MM.1S (cell line): ENCODE data around the gene BMP10.

Experiments used
- DNase-seq: peaks from one replicate; pipeline ENCODE4 v3.0.0-alpha.2; 2015
- H2AFZ ChIP-seq: fragments of 300-600 bp; sonication (generic); 2 replicates; pipeline ENCODE4 v1.6.0; 2016; ENCODE audit warnings: antibody characterized with exemption, low read length
- H3F3A ChIP-seq: fragments of 300-600 bp; sonication (generic); 2 replicates; pipeline ENCODE4 v1.6.1; 2016; ENCODE audit warnings: mild to moderate bottlenecking, antibody characterized with exemption, low read length, moderate library complexity, mixed read lengths; ENCODE audit not compliant: insufficient read depth
- H3K27ac ChIP-seq: fragments of 300-600 bp; sonication (generic); 2 replicates; pipeline ENCODE4 v1.5.1; 2016; ENCODE audit warnings: mild to moderate bottlenecking, low read length
- H3K27me3 ChIP-seq: fragments of 300-600 bp; sonication (generic); replicated peaks from 2 replicates; pipeline ENCODE4 v1.6.0; 2016; ENCODE audit warnings: low read length; ENCODE audit not compliant: insufficient read depth
- H3K36me3 ChIP-seq: fragments of 300-600 bp; sonication (generic); replicated peaks from 2 replicates; pipeline ENCODE4 v1.6.1; 2016; ENCODE audit warnings: mild to moderate bottlenecking, low read length, mixed read lengths; ENCODE audit not compliant: insufficient read depth
- H3K4me1 ChIP-seq: fragments of 300-600 bp; sonication (generic); 2 replicates; pipeline ENCODE4 v1.6.1; 2016; ENCODE audit warnings: low read length, mixed read lengths
- H3K4me2 ChIP-seq: fragments of 300-600 bp; sonication (generic); 2 replicates; pipeline ENCODE4 v1.6.0; 2016; ENCODE audit warnings: low read depth, low read length
- H3K4me3 ChIP-seq: fragments of 300-600 bp; sonication (generic); 2 replicates; pipeline ENCODE4 v1.5.1; 2016; ENCODE audit warnings: low read length, mixed read lengths
- H3K79me2 ChIP-seq: fragments of 300-600 bp; sonication (generic); 2 replicates; pipeline ENCODE4 v1.6.1; 2016; ENCODE audit warnings: mixed run types, low read length, mixed read lengths
- H3K9ac ChIP-seq: fragments of 300-600 bp; sonication (generic); 2 replicates; pipeline ENCODE4 v1.6.1; 2016; ENCODE audit warnings: low read length, mixed read lengths
- H3K9me2 ChIP-seq: fragments of 300-600 bp; sonication (generic); replicated peaks from 2 replicates; pipeline ENCODE4 v1.6.1; 2016; ENCODE audit warnings: mild to moderate bottlenecking, low read length, mixed read lengths; ENCODE audit not compliant: insufficient read depth
- H3K9me3 ChIP-seq: fragments of 300-600 bp; sonication (generic); replicated peaks from 2 replicates; pipeline ENCODE4 v1.6.1; 2016; ENCODE audit warnings: mild to moderate bottlenecking, low read length, mixed read lengths; ENCODE audit not compliant: insufficient read depth
- H4K20me1 ChIP-seq: fragments of 300-600 bp; sonication (generic); 2 replicates; pipeline ENCODE4 v1.6.1; 2016; ENCODE audit warnings: mild to moderate bottlenecking, low read length, moderate library complexity, mixed read lengths; ENCODE audit not compliant: insufficient read depth
- CTCF ChIP-seq: fragments of 300-600 bp; sonication (generic); IDR thresholded peaks from 2 replicates; pipeline ENCODE4 v1.5.1; 2016; ENCODE audit warnings: antibody characterized with exemption, low read length, mixed read lengths
- EZH2 ChIP-seq: fragments of 300-600 bp; sonication (generic); optimal IDR thresholded peaks from 2 replicates; pipeline ENCODE3; 2017; ENCODE audit warnings: low read depth, mild to moderate bottlenecking, antibody characterized with exemption, low read length, mixed read lengths
- EZH2phosphoT487 ChIP-seq: fragments of 300-600 bp; sonication (generic); IDR thresholded peaks from 2 replicates; pipeline ENCODE4 v1.6.1; 2018; ENCODE audit warnings: antibody characterized with exemption, low read length

Gene BMP10

GRCh38 chr2:68917034-68917718 is 46.0 kb upstream of the BMP10 start:
- Histone ChIP-seq H4K20me1 (no peaks in the 10 kb centered on the region), H3K9me2 (no peaks in the 10 kb centered on the region), H3K36me3 (no peaks in the 10 kb centered on the region), H3K27ac (no peak overlapping the region), H3K27me3 (no peaks in the 10 kb centered on the region), H3K4me2 (no peak overlapping the region), H3K4me1 (0 out of 2 replicates have a peak, but pooled peaks cover 7% of the 10 kb centered on the region), H3F3A (no peaks in the 10 kb centered on the region), H3K9ac (no peak overlapping the region), H2AFZ (no peak overlapping the region), H3K79me2 (no peaks in the 10 kb centered on the region), H3K9me3 (no peaks in the 10 kb centered on the region), H3K4me3 (no peak overlapping the region)
- DNase-seq = no peak
- no peak for TF ChIP-seq CTCF
- TF ChIP-seq EZH2 = no peak

GRCh38 chr2:68916226-68916625 is 45.0 kb upstream of the BMP10 start:
- TF ChIP-seq CTCF (no peak), EZH2phosphoT487 (no peak), EZH2 (no peak)
- no peaks in the 10 kb centered on the region for H3K36me3 ChIP-seq
- no peak overlapping the region for H3K4me2 ChIP-seq
- H3K4me3 ChIP-seq = no peak overlapping the region
- H3F3A ChIP-seq = no peaks in the 10 kb centered on the region
- no peaks in the 10 kb centered on the region for H3K79me2 ChIP-seq
- H3K9me3 ChIP-seq = no peaks in the 10 kb centered on the region
- DNase-seq = no peak
- H3K27ac ChIP-seq = no peak overlapping the region
- no peak overlapping the region for H3K9ac ChIP-seq
- H2AFZ ChIP-seq = no peak overlapping the region
- no peaks in the 10 kb centered on the region for H4K20me1 ChIP-seq
- H3K4me1 ChIP-seq = 0 out of 2 replicates have a peak, but pooled peaks cover 9% of the 10 kb centered on the region
- no peaks in the 10 kb centered on the region for H3K27me3 ChIP-seq
- no peaks in the 10 kb centered on the region for H3K9me2 ChIP-seq

GRCh38 chr2:68915393-68915792 is 44.2 kb upstream of the BMP10 start:
- Histone ChIP-seq H2AFZ (no peak overlapping the region), H3K79me2 (no peaks in the 10 kb centered on the region), H3K9me2 (no peaks in the 10 kb centered on the region), H3K27me3 (no peaks in the 10 kb centered on the region), H3K9ac (no peak overlapping the region), H3K4me2 (no peak overlapping the region), H3K27ac (no peak overlapping the region), H3K4me1 (peaks cover 11% of the 10 kb centered on the region; the same call in 1 of the 2 replicates), H3K9me3 (no peaks in the 10 kb centered on the region), H3K36me3 (no peaks in the 10 kb centered on the region), H3F3A (no peaks in the 10 kb centered on the region), H3K4me3 (no peak overlapping the region), H4K20me1 (no peaks in the 10 kb centered on the region)
- no peak for DNase-seq
- TF ChIP-seq EZH2 (no peak), CTCF (no peak), EZH2phosphoT487 (no peak)
